ENCODE measurements around the gene NAP1L5. TPM values are rescaled to one million over a fixed set of nuclear protein-coding genes. Genes with fewer than 3 reads are reported as not detected.

NAP1L5 gene
- total RNA-seq, 8 experiments from 2014 or later: 11.1 to 47.5 (median 32.6) TPM

GRCh38 chr4:88734403-88734949 is 36.8 kb upstream of the NAP1L5 start:
- no peak overlapping the region for H3K4me3 ChIP-seq
- peak in 1 of 8 experiments; percentile 30 for ATAC-seq (replicated peaks in 6 of 8)
- H3K4me1 ChIP-seq (replicated peaks in 1 of 2): no peaks in the 10 kb centered on the region
- in situ Hi-C loops (cut with MboI; ENCODE audit: low pct_unique_long_range_greater_than_20kb in 2 of 9, low sequenced_read_pairs in 9 of 9, unreplicated experiment in 9 of 9): no loop called here
- WGBS, 10 experiments: 57 to 100% (median 85%) methylated on average over 1 to 3 of the region's 3 CpGs; no CpG with 5 or more reads in 2 of the 10 experiments
- H3K27ac ChIP-seq: no peak overlapping the region

DNA sequence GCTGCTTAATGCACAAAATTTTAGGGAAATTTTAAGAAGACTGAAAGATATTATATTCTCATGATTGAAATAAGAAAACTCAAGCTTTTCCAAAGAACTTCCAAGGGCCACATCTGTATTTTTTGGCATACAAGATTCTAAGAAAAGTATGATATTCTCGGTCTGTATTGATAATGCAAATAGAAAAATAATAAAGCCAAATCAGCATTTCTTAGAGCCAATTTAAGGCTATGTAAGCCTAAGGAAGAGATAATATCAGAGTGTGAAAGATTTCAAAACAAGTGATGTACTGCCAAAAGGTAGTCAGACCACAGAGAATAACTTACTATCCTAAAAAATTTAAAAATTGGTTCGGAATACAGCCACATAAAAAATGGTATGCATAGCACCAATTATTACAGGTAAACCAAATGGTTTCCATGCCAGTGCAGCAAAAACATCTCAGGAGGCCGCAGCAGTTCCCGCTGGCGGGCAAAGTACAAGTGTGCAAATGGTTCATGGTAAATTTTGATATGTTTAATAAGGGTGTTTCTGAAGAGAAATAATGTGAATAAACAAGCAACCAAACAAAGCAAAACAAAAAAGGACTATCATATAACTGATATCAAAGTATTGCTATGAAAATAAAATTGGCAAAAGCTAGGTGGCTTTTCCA is 35.2 kb upstream of the NAP1L5 start:
- Histone ChIP-seq H3K4me1 (replicated peaks in 1 of 2) (no peaks in the 10 kb centered on the region), H3K4me3 (no peak overlapping the region), H3K27ac (no peak overlapping the region)
- in situ Hi-C loops (cut with MboI; ENCODE audit: low pct_unique_long_range_greater_than_20kb in 2 of 9, low sequenced_read_pairs in 9 of 9, unreplicated experiment in 9 of 9): no loop called here
- ATAC-seq (replicated peaks in 6 of 8): no peak
- 87 to 97% (median 95%) methylated on average over 2 to 5 of the region's 5 CpGs for WGBS, 10 experiments

GRCh38 chr4:88731381-88731780 is 33.8 kb upstream of the NAP1L5 start:
- in situ Hi-C loops (cut with MboI; ENCODE audit: low pct_unique_long_range_greater_than_20kb in 2 of 9, low sequenced_read_pairs in 9 of 9, unreplicated experiment in 9 of 9): no loop called here
- no peak overlapping the region for H3K27ac ChIP-seq

DNA sequence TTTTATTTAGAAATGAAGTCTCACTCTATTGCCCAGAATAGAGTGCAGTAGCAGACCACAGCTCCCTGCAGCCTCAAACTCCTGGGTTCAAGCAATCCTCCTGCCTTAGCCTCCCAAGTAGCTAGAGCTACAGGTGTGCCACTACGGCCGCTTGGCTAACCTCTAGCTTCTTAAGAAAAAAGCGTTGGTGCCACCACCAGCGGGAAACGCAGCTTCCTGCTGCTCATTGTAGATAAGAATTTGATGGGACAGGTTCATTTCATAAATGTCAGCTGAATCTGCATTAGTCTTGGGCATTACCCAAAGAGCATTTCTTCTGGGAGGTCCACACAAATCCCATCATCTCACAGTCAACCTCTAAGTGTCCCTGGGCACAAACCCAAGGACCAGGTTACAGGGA is 33.2 kb upstream of the NAP1L5 start:
- ATAC-seq (replicated peaks in 6 of 8): no peak
- Histone ChIP-seq H3K4me3 (no peak overlapping the region), H3K27ac (no peak overlapping the region), H3K4me1 (replicated peaks in 1 of 2) (no peaks in the 10 kb centered on the region)
- WGBS, 10 experiments: 96 to 100% (median 100%) methylated on average over 1 to 5 of the region's 5 CpGs; no CpG with 5 or more reads in 3 of the 10 experiments
- in situ Hi-C loops (cut with MboI; ENCODE audit: low pct_unique_long_range_greater_than_20kb in 2 of 9, low sequenced_read_pairs in 9 of 9, unreplicated experiment in 9 of 9): no loop called here

More at GRCh38 chr4:88731381-88731780, 33.8 kb upstream of the NAP1L5 start:
- no peak for ATAC-seq (replicated peaks in 6 of 8)
- Histone ChIP-seq H3K4me1 (replicated peaks in 1 of 2) (no peaks in the 10 kb centered on the region), H3K4me3 (no peak overlapping the region)
- 17 to 100% (median 91%) methylated on average over 1 to 4 of the region's 4 CpGs; no CpG with 5 or more reads in 1 of the 10 experiments for WGBS, 10 experiments

GRCh38 chr4:88729146-88729760 is 31.6 kb upstream of the NAP1L5 start:
- 83 to 100% (median 100%) methylated on average over 1 to 6 of the region's 6 CpGs; no CpG with 5 or more reads in 1 of the 10 experiments for WGBS, 10 experiments
- Histone ChIP-seq H3K4me1 (replicated peaks in 1 of 2) (no peaks in the 10 kb centered on the region), H3K27ac (no peak overlapping the region), H3K4me3 (no peak overlapping the region)
- ATAC-seq (replicated peaks in 6 of 8): no peak
- in situ Hi-C loops (cut with MboI; ENCODE audit: low pct_unique_long_range_greater_than_20kb in 2 of 9, low sequenced_read_pairs in 9 of 9, unreplicated experiment in 9 of 9): no loop called here

- Histone ChIP-seq H3K27ac (no peak overlapping the region), H3K4me1 (replicated peaks in 1 of 2) (no peaks in the 10 kb centered on the region), H3K4me3 (no peak overlapping the region)
- WGBS, 10 experiments: 40 to 100% (median 92%) methylated on average over 1 to 6 of the region's 6 CpGs; no CpG with 5 or more reads in 4 of the 10 experiments
- in situ Hi-C loops (cut with MboI; ENCODE audit: low pct_unique_long_range_greater_than_20kb in 2 of 9, low sequenced_read_pairs in 9 of 9, unreplicated experiment in 9 of 9): no loop called here
- peak in 6 of 8 experiments; percentile 20 to 40 (median 35) for ATAC-seq (replicated peaks in 6 of 8)
These were observed 30.5 kb upstream of the NAP1L5 start for GRCh38 chr4:88728146-88728545.

GRCh38 chr4:88725986-88726385 is 28.4 kb upstream of the NAP1L5 start:
- WGBS, 10 experiments: 0 to 100% (median 83%) methylated on average over 1 to 2 of the region's 2 CpGs; no CpG with 5 or more reads in 3 of the 10 experiments
- Histone ChIP-seq H3K4me1 (replicated peaks in 1 of 2) (no peaks in the 10 kb centered on the region), H3K27ac (no peak overlapping the region), H3K4me3 (no peak overlapping the region)
- no peak for ATAC-seq (replicated peaks in 6 of 8)
- in situ Hi-C loops (cut with MboI; ENCODE audit: low pct_unique_long_range_greater_than_20kb in 2 of 9, low sequenced_read_pairs in 9 of 9, unreplicated experiment in 9 of 9): no loop called here

- no peak for ATAC-seq (replicated peaks in 6 of 8)
- H3K27ac ChIP-seq: no peak overlapping the region
- WGBS, 10 experiments: 75 to 100% (median 84%) methylated on average over 2 to 4 of the region's 4 CpGs; no CpG with 5 or more reads in 2 of the 10 experiments
- in situ Hi-C loops (cut with MboI; ENCODE audit: low pct_unique_long_range_greater_than_20kb in 2 of 9, low sequenced_read_pairs in 9 of 9, unreplicated experiment in 9 of 9): no loop called here
- H3K4me3 ChIP-seq: no peak overlapping the region
- H3K4me1 ChIP-seq (replicated peaks in 1 of 2): no peaks in the 10 kb centered on the region
These were observed 27.5 kb upstream of the NAP1L5 start for GRCh38 chr4:88725143-88725542.

DNA sequence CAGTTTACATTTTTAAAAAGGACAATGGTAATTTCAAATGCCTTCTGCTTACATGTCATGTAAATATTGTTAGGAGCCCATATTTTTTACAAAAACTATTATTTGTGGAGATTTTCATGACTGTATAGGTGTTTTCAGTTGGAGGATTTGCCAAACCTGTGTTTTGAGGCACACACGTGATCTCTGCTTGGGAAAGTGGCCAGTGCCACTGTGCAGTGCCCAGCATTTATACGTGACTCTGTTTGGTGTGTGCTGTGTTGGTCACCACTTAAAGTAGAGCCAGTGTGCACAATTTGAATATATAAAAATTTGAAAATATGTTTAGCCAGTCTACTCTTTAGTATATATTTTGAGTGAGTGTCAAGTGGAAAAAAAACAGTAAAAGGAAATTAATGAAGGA is 26.8 kb upstream of the NAP1L5 start:
- 80 to 100% (median 95%) methylated on average over 1 to 2 of the region's 2 CpGs; no CpG with 5 or more reads in 4 of the 10 experiments for WGBS, 10 experiments
- no peak overlapping the region for H3K4me3 ChIP-seq
- no peak for ATAC-seq (replicated peaks in 6 of 8)
- H3K27ac ChIP-seq: no peak overlapping the region
- in situ Hi-C loops (cut with MboI; ENCODE audit: low pct_unique_long_range_greater_than_20kb in 2 of 9, low sequenced_read_pairs in 9 of 9, unreplicated experiment in 9 of 9): loop anchor here in 3 of 9 experiments (25.0 kb wide), 2 partner anchors 288 to 313 kb away; no protein-coding TSS in a partner anchor
- H3K4me1 ChIP-seq (replicated peaks in 1 of 2): no peaks in the 10 kb centered on the region

- H3K4me1 ChIP-seq (replicated peaks in 1 of 2): no peaks in the 10 kb centered on the region
- whole genome bisulfite sequencing, 10 experiments: 45 to 100% (median 95%) methylated on average over 1 to 2 of the region's 2 CpGs; no CpG with 5 or more reads in 6 of the 10 experiments
- H3K4me3 ChIP-seq: no peak overlapping the region
- in situ Hi-C loops (cut with MboI; ENCODE audit: low pct_unique_long_range_greater_than_20kb in 2 of 9, low sequenced_read_pairs in 9 of 9, unreplicated experiment in 9 of 9): loop anchor here in 3 of 9 experiments (25.0 kb wide), 2 partner anchors 289 to 314 kb away; no protein-coding TSS in a partner anchor
- no peak for ATAC-seq (replicated peaks in 6 of 8)
- no peak overlapping the region for H3K27ac ChIP-seq
These were observed 25.2 kb upstream of the NAP1L5 start for GRCh38 chr4:88722828-88723227.

GRCh38 chr4:88722276-88722780 is 24.7 kb upstream of the NAP1L5 start:
- in situ Hi-C loops (cut with MboI; ENCODE audit: low pct_unique_long_range_greater_than_20kb in 2 of 9, low sequenced_read_pairs in 9 of 9, unreplicated experiment in 9 of 9): loop anchor here in 3 of 9 experiments (25.0 kb wide), 2 partner anchors 290 to 315 kb away; no protein-coding TSS in a partner anchor
- WGBS, 10 experiments: 56 to 100% (median 96%) methylated on average over 1 to 10 of the region's 10 CpGs; no CpG with 5 or more reads in 1 of the 10 experiments
- Histone ChIP-seq H3K4me3 (no peak overlapping the region), H3K4me1 (replicated peaks in 1 of 2) (no peaks in the 10 kb centered on the region), H3K27ac (no peak overlapping the region)
- no peak for ATAC-seq (replicated peaks in 6 of 8)

GRCh38 chr4:88720451-88721428 is 23.1 kb upstream of the NAP1L5 start:
- WGBS, 10 experiments: 20 to 100% (median 83%) methylated on average over 1 to 7 of the region's 10 CpGs; no CpG with 5 or more reads in 2 of the 10 experiments
- Histone ChIP-seq H3K4me3 (no peak overlapping the region), H3K27ac (no peak overlapping the region), H3K4me1 (replicated peaks in 1 of 2) (no peaks in the 10 kb centered on the region)
- ATAC-seq (replicated peaks in 6 of 8): peak in 2 of 8 experiments; percentile 70 to 80
- in situ Hi-C loops (cut with MboI; ENCODE audit: low pct_unique_long_range_greater_than_20kb in 2 of 9, low sequenced_read_pairs in 9 of 9, unreplicated experiment in 9 of 9): loop anchor here in 3 of 9 experiments (25.0 kb wide), 2 partner anchors 292 to 317 kb away; no protein-coding TSS in a partner anchor

Measured in motor neuron (in vitro differentiated cells).